HG03280 (cell line): Measurements from ENCODE around the gene CUX1.

Source experiments
- ATAC-seq: cut with Tn5 transposase; IDR thresholded peaks from one replicate; pipeline ENCODE4 v1.9.1; 2021; ENCODE audit warnings: mild to moderate bottlenecking, moderate library complexity; ENCODE audit not compliant: unreplicated experiment

Gene CUX1

GRCh38 chr7:102089175-102090098 is 272.0 kb downstream of the CUX1 start:
- no peak for ATAC-seq

GRCh38 chr7:102093599-102094315 is 276.3 kb downstream of the CUX1 start:
- ATAC-seq, result no peak

DNA sequence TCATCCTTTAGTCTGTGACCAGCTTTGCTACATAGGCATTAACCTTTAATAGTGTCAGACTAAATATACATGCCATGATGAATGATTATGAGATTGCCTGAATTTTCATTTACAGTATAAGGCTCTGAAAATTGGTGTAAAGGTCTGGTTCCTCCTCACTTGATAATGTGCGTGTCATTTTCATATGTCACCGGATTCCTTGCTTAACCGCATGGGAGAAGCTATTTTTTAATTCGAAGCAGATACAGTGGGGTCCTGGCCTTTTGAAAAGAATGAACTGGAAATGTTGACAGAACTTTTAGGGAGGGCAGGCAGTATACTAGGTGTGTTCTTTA is 276.9 kb downstream of the CUX1 start:
- no peak for ATAC-seq

DNA sequence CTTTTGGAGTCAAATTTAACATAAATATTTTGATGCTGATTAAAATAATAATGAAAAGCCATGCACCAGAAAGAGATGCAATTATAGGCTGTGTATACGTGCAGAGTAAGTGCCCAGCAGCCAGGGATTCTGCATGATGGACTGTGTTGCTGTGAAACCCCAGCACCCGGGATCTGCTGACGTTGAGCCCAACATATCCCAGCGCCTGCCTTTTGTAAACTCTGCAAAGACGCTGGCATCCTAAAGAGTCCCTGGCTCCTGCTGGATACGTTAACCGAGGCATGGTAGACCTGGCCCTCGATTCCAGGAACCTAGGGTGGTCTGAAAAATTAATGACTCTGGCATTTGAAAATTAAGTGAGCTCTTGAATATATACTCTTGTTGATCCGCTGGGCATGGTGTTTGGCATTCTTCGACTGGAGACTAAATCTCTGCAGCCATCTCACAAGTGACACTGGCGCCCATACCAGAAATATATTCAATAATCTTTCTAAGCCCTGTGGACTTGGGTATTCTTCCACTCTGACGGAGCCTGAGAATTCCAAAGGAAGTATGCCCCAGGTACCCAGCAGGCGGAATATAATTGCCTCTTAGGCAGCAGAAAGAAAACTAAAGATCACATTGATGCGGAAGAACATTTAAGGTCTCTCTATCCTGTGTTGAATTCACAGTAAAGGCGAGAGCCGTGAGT is 278.0 kb downstream of the CUX1 start:
- no peak for ATAC-seq

DNA sequence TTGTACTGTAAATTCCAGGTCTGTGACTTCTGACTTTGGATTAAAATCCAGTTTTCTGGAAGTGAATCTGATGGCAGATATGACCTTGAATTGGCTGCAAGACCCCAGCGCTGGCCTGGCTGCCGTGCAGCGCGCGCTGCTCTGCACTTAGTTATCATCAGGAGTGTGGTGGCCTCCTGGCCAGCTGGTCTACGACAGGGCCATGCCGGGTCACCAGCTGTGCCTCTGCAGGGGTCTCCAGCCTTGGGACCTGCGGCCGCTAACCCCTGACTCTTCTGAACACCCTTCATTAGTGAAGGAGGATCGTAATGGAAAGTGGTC is 278.5 kb downstream of the CUX1 start:
- ATAC-seq, result no peak

DNA sequence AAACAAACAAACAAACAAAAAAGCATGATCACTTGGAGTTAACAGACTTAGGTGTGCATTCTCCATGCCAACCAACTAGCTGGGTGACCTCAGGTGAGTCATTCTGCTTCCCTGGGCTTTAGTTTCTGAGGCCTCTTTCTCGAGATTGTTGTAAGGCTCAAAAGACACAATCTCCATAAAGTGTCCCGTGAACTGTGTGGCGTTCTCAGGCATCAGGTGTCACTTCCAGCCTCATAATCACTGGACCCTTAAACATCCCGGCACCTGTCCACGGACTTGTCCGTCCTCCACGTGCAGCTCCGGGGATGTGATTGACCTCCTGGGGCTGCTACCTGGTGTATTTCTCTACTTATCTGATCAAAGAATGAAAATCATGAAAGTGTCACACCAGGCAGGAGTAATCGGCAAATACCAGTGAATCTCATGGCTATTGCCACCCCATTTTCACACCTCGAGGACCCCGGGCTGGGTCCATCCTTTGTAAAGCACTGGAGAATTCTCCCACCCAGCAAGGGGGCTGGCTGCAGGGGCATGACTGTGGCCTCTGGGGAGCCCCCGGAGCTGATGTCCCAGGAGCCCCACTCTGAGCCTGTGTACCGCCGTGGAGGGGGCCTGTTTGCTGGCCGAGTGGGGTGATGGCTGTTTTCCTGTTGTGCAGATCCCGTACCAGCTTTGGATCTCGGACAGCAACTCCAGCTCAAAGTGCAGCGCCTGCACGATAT is 279.4 kb downstream of the CUX1 start:
- ATAC-seq, result no peak

- no peak for ATAC-seq
Observed at GRCh38 chr7:102097601-102098161, 280.3 kb downstream of the CUX1 start.

- no peak for ATAC-seq
Observed at GRCh38 chr7:102098986-102099385, 281.6 kb downstream of the CUX1 start.

GRCh38 chr7:102099474-102099873 is 282.0 kb downstream of the CUX1 start:
- no peak for ATAC-seq

- no peak for ATAC-seq
Observed at GRCh38 chr7:102101111-102101551, 283.7 kb downstream of the CUX1 start.

DNA sequence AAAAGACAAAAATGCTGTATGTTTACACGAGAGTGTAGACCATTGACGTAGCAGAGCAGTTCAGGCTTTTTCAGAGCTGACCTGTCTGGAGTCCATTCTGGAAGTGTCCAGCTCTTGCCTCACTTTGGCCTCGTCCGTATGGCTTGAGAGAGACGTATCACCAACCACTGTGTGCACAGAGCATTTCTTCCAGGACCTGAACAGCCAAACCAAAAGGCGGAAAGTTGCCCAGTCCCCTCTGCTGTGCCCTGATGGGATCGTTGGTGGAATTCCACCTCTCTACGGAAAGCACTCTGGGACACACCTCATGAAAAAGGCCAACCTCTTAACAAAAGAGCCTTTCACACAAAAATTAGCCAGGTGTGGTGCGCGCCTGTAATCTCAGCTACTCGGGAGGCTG is 284.5 kb downstream of the CUX1 start:
- no peak for ATAC-seq

GRCh38 chr7:102103027-102103372 is 285.6 kb downstream of the CUX1 start:
- no peak for ATAC-seq

DNA sequence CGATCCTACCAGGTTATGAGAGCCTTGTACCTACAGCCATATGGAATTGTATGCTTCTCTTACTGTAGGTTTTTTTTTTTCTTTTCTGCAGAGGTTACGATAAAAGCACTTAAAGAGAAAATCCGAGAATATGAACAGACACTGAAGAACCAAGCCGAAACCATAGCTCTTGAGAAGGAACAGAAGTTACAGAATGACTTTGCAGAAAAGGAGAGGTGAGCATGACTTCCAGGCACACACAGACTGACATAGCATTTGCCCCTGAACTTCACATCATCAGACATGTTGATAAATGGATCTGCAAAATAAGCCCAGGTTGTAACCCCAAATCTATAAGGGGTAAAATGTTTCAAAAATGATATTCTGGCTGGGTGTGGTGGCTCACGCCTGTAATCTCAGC is 286.8 kb downstream of the CUX1 start:
- ATAC-seq, result no peak

- no peak for ATAC-seq
Observed at GRCh38 chr7:102106625-102107024, 289.2 kb downstream of the CUX1 start.

- ATAC-seq, result no peak
Observed at GRCh38 chr7:102107474-102108104, 290.2 kb downstream of the CUX1 start.

- ATAC-seq, result no peak
Observed at GRCh38 chr7:102111061-102112041, 293.9 kb downstream of the CUX1 start.

GRCh38 chr7:102115181-102115580 is 297.8 kb downstream of the CUX1 start:
- ATAC-seq, result no peak

- no peak for ATAC-seq
Observed at GRCh38 chr7:102115931-102116330, 298.5 kb downstream of the CUX1 start.

DNA sequence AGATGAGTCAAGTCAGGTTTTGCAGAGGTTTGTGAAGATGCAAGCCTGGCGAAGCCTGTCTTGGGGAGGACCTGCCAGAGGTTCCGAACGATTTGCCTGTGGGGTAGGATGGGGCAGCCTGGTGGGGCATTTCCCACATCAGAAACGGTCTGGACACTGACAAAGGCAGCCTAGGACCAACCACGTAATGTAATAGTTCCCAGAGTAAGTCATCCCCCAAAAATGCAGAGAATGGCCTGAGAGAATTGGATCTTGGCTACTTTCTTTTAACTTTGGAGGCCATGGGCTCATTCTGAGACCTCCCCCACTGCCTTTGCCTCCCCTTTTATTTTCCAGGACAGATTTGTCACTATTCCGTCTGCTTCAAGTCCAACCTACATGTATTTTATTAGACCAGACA is 300.3 kb downstream of the CUX1 start:
- ATAC-seq, result no peak
